H1 (cell line): ENCODE results near the gene MAGI1. TPM values are rescaled to one million over a fixed set of nuclear protein-coding genes. Genes with fewer than 3 reads are reported as not detected.

Experiments used
- CTCF ChIA-PET: fragments of 300-600 bp; sonication (Branson Sonifier 250); formaldehyde crosslinking; loops from one replicate; lab custom pipeline; 2021; ENCODE audit not compliant: partially characterized antibody; lab: Charles Lee
- POLR2A ChIA-PET: fragments of 300-600 bp; sonication (Branson Sonifier 250); formaldehyde crosslinking; loops from one replicate; lab custom pipeline; 2021; ENCODE audit warnings: inconsistent platforms; ENCODE audit not compliant: partially characterized antibody; lab: Charles Lee
- DNase-seq, 2 experiments: peaks; one replicate each; pipeline versions ENCODE4 v3.0.0 to v3.0.0-alpha.2; 2010 to 2022; ENCODE audit warnings: low spot score in 2 of 2, low read depth in 1 of 2, mixed read lengths in 1 of 2
- FAIRE-seq: peaks from 2 replicates; lab custom pipeline; 2011; peaks lifted over from hg19 to GRCh38; lab: Jason Lieb, UNC
- H2AFZ ChIP-seq: 2 replicates; pipeline ENCODE4 v1.8.1; 2012; ENCODE audit warnings: low read length, inconsistent platforms
- H2AK5ac ChIP-seq: 2 replicates; pipeline ENCODE4 v1.6.1; 2013; ENCODE audit warnings: low read depth, low read length
- H2BK120ac ChIP-seq: replicated peaks from 2 replicates; pipeline ENCODE3; 2013; ENCODE audit warnings: low read depth, low read length, inconsistent platforms
- H2BK12ac ChIP-seq: 2 replicates; pipeline ENCODE4 v1.6.1; 2013; ENCODE audit warnings: low read depth, low read length
- H2BK15ac ChIP-seq: 2 replicates; pipeline ENCODE4 v1.6.1; 2013; ENCODE audit warnings: low read length
- H2BK20ac ChIP-seq: 2 replicates; pipeline ENCODE4 v1.6.1; 2013; ENCODE audit warnings: low read length
- H2BK5ac ChIP-seq: 2 replicates; pipeline ENCODE4 v1.6.1; 2013; ENCODE audit warnings: low read depth, low read length
- H3K14ac ChIP-seq: 2 replicates; pipeline ENCODE4 v1.6.1; 2013; ENCODE audit warnings: inconsistent platforms; ENCODE audit not compliant: insufficient read length
- H3K18ac ChIP-seq: 2 replicates; pipeline ENCODE4 v1.6.1; 2013; ENCODE audit warnings: low read length; ENCODE audit errors: extremely low read depth
- H3K23ac ChIP-seq: 2 replicates; pipeline ENCODE4 v1.6.1; 2013; ENCODE audit warnings: inconsistent platforms; ENCODE audit not compliant: insufficient read length
- H3K23me2 ChIP-seq: 2 replicates; pipeline ENCODE4 v1.6.1; 2013; ENCODE audit warnings: low read depth, low read length
- H3K27ac ChIP-seq: 2 replicates; pipeline ENCODE4 v1.6.1; 2011; ENCODE audit warnings: low read depth, low read length, inconsistent platforms
- H3K27me3 ChIP-seq, 4 experiments: replicated peaks in 1 of 4; 1 replicate in 1 of 4; 2 replicates in 3 of 4; pipeline versions ENCODE4 v1.6.1 to v1.8.1; 2011 to 2013; ENCODE audit warnings: low read length in 3 of 4, mild to moderate bottlenecking in 3 of 4, inconsistent platforms in 2 of 4, mixed read lengths in 2 of 4, moderate library complexity in 1 of 4; ENCODE audit not compliant: control insufficient read depth in 3 of 4, insufficient read depth in 3 of 4; ENCODE audit errors: extremely low read depth in 1 of 4
- H3K36me3 ChIP-seq, 4 experiments: 2 replicates each; pipeline versions ENCODE4 v1.6.1 to v1.8.1; 2011 to 2013; ENCODE audit warnings: mild to moderate bottlenecking in 4 of 4, low read length in 3 of 4, moderate library complexity in 2 of 4, control low read depth in 1 of 4, inconsistent platforms in 1 of 4; ENCODE audit not compliant: insufficient read depth in 4 of 4, control insufficient read depth in 2 of 4
- H3K4ac ChIP-seq: replicated peaks from 2 replicates; pipeline ENCODE3; 2013; ENCODE audit warnings: low read length, low read depth, mixed read lengths, inconsistent platforms; ENCODE audit not compliant: insufficient read length
- H3K4me1 ChIP-seq, 4 experiments: replicated peaks in 1 of 4; 1 replicate in 1 of 4; 2 replicates in 3 of 4; pipeline versions ENCODE4 v1.6.1 to v1.8.1; 2011 to 2013; ENCODE audit warnings: low read length in 3 of 4, inconsistent platforms in 2 of 4, mixed read lengths in 1 of 4; ENCODE audit not compliant: insufficient read depth in 4 of 4, control insufficient read depth in 3 of 4
- H3K4me2 ChIP-seq, 2 experiments: 2 replicates each; pipeline versions ENCODE4 v1.6.1 to v1.8.1; 2011 to 2013; ENCODE audit warnings: low read depth in 2 of 2, low read length in 2 of 2, control low read depth in 1 of 2, inconsistent platforms in 1 of 2, mild to moderate bottlenecking in 1 of 2; ENCODE audit not compliant: insufficient read depth in 1 of 2
- H3K4me3 ChIP-seq, 4 experiments: fragments of 200-600, 300-600 bp in 1 of 4; sonication (generic), shearing (Covaris generic), sonication (Bioruptor Twin) in 1 of 4; 2 replicates each; pipeline versions ENCODE4 v1.5.1 to v1.8.1; 2011 to 2016; ENCODE audit warnings: low read length in 4 of 4, low read depth in 3 of 4, control low read depth in 2 of 4, inconsistent platforms in 2 of 4, mild to moderate bottlenecking in 2 of 4, mixed read lengths in 1 of 4, moderate library complexity in 1 of 4; ENCODE audit not compliant: insufficient read depth in 2 of 4; ENCODE audit errors: extremely low read depth in 1 of 4
- H3K56ac ChIP-seq: replicated peaks from 2 replicates; pipeline ENCODE3; 2013; ENCODE audit warnings: low read depth, mild to moderate bottlenecking, mixed read lengths, low read length, inconsistent platforms; ENCODE audit not compliant: insufficient read length
- H3K79me1 ChIP-seq: 2 replicates; pipeline ENCODE4 v1.6.1; 2013; ENCODE audit warnings: low read depth, low read length, control low read depth
- H3K79me2 ChIP-seq, 2 experiments: 2 replicates each; pipeline versions ENCODE4 v1.6.1 to v1.8.1; 2012 to 2013; ENCODE audit warnings: low read length in 2 of 2, mild to moderate bottlenecking in 2 of 2, inconsistent platforms in 1 of 2; ENCODE audit not compliant: insufficient read depth in 2 of 2, control insufficient read depth in 1 of 2
- H3K9ac ChIP-seq, 4 experiments: replicated peaks in 1 of 4; 1 replicate in 1 of 4; 2 replicates in 3 of 4; pipeline versions ENCODE4 v1.6.1 to v1.8.1; 2011 to 2013; ENCODE audit warnings: low read depth in 3 of 4, low read length in 3 of 4, control low read depth in 2 of 4, mild to moderate bottlenecking in 2 of 4, moderate library complexity in 2 of 4, inconsistent platforms in 1 of 4; ENCODE audit errors: extremely low read depth in 1 of 4
- H3K9me3 ChIP-seq, 2 experiments: 2 replicates each; pipeline versions ENCODE4 v1.6.1 to v1.8.1; 2012 to 2013; ENCODE audit warnings: mild to moderate bottlenecking in 2 of 2, moderate library complexity in 2 of 2, control low read depth in 1 of 2, inconsistent platforms in 1 of 2, low read depth in 1 of 2, low read length in 1 of 2, mixed read lengths in 1 of 2; ENCODE audit not compliant: insufficient read depth in 2 of 2
- H4K20me1 ChIP-seq, 2 experiments: replicated peaks in 1 of 2; 2 replicates each; pipeline versions ENCODE3 to v1.8.1; 2011 to 2013; ENCODE audit warnings: inconsistent platforms in 2 of 2, low read length in 2 of 2, mild to moderate bottlenecking in 1 of 2; ENCODE audit not compliant: insufficient read depth in 2 of 2, control insufficient read depth in 1 of 2
- H4K5ac ChIP-seq: 2 replicates; pipeline ENCODE4 v1.6.1; 2013; ENCODE audit warnings: low read length, low read depth, mixed read lengths, inconsistent platforms; ENCODE audit not compliant: insufficient read length
- H4K8ac ChIP-seq: 2 replicates; pipeline ENCODE4 v1.8.0; 2013; ENCODE audit warnings: mild to moderate bottlenecking, moderate library complexity, low read length, inconsistent platforms; ENCODE audit not compliant: insufficient read depth; ENCODE audit errors: extremely low read depth
- H4K91ac ChIP-seq: replicated peaks from 2 replicates; pipeline ENCODE3; 2013; ENCODE audit warnings: low read length, mixed read lengths, inconsistent platforms; ENCODE audit not compliant: insufficient read length
- SAP30 ChIP-seq: fragments of 300-600 bp; sonication (generic); IDR thresholded peaks from 2 replicates; pipeline ENCODE4 v1.7.1; 2012; ENCODE audit warnings: low read length, moderate library complexity, mild to moderate bottlenecking, inconsistent platforms; ENCODE audit not compliant: insufficient read depth, insufficient replicate concordance
- WGBS, 2 experiments: shearing (Covaris generic) in 1 of 2; methylation state at CpG; one replicate each; pipeline versions ENCODE4 v1.1.6 to v1.1.7; 2013 to 2015; ENCODE audit warnings: low lambda C conversion rate in 2 of 2, mixed read lengths in 2 of 2, inconsistent platforms in 1 of 2, low coverage in 1 of 2, missing lambda C conversion rate in 1 of 2; ENCODE audit not compliant: insufficient replicate concordance in 2 of 2, insufficient coverage in 1 of 2, insufficient read length in 1 of 2; ENCODE audit errors: extremely low coverage in 1 of 2, missing lambda C conversion rate in 1 of 2; 5-methylcytosine and 5-hydroxymethylcytosine counted together
- polyA plus RNA-seq, 7 experiments: library from polyadenylated mRNA; depleted of rRNA in 3 of 7; stranded (reverse) in 5 of 7; unstranded in 2 of 7; fragments of >200 nt in 5 of 7; fragments of 200-250 nt in 2 of 7; gene quantifications; 1 replicate in 5 of 7; 2 replicates in 1 of 7; 4 replicates in 1 of 7; pipeline versions ENCODE4 v1.2.1 to v1.2.3, GENCODE V29; 2011 to 2013; ENCODE audit warnings: missing spikeins in 2 of 7, mixed read lengths in 2 of 7
- total RNA-seq: library from RNA; stranded (reverse); fragmentation: NEBNext Ultra II Directional; extraction: Animal tissue kit (Norgen Biotek cat#: 25700); gene quantifications from 2 replicates; pipeline ENCODE4 v1.2.1, GENCODE V29; 2021

MAGI1 gene
- total and polyA plus RNA-seq, 2 of the 8 experiments (the other 6 are each of a cell fraction or from before 2014, with no cell fraction given) = 19.8 to 78.0 TPM

DNA sequence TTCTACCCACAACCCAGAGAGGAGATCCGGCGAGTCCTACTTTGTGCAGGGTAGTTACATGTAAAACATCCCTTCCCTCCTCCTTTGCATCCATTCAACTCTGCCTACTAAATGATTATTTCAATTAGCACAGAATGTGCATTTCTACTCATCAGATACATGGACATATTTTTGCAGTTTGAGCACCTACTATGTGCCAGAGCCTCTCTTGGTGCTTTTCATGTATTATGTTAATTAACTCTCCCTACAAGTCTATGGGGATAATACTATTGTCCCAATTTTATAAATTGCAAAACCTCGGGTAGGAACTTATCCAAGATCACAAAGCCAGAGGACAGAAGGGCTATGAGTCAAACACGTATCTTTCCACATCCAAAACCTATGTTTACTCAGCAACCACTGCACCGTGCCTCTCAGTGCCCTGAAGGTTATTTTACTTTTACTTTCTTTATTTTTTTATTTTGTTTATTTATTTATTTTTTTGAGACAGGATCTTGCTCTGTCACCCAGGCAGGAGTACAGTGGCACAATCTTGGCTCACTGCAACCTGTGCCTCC, 432.8 kb downstream of the MAGI1 start:
- ChIA-PET POLR2A (interaction anchor here (1.7 to 2.0 kb wide), 2 partner anchors 8 to 11 kb away, joined by 6 to 23 read pairs; no protein-coding TSS in a partner anchor), CTCF (interaction anchor here (0.8 kb wide), 1 partner anchor 36 kb away, joined by 3 read pairs; no protein-coding TSS in a partner anchor)
- 88% methylated on average over 5 of the region's 5 CpGs; no CpG with 5 or more reads in 1 of the 2 experiments for WGBS, 2 experiments

More for the DNA sequence above, 432.8 kb downstream of the MAGI1 start:
- DNase-seq (no peak), FAIRE-seq (no peak)
- TF ChIP-seq SAP30 = no peak
- no peaks in the 10 kb centered on the region for H3K36me3 ChIP-seq
- H3K4me2 ChIP-seq = no peak overlapping the region
- peaks cover 0 to 1% (median 0%) of the 10 kb centered on the region in 4 experiments; a peak in 1 of 7 replicates for H3K27me3 ChIP-seq
- H4K8ac ChIP-seq = no peak overlapping the region
- no peak overlapping the region for H2BK20ac ChIP-seq
- H4K20me1 ChIP-seq = no peaks in the 10 kb centered on the region
- no peak overlapping the region for H3K4me3 ChIP-seq
- no peak overlapping the region for H4K5ac ChIP-seq
- no peak overlapping the region for H3K18ac ChIP-seq
- H2AK5ac ChIP-seq = no peak overlapping the region
- H3K79me1 ChIP-seq = no peaks in the 10 kb centered on the region
- no peak overlapping the region for H3K23ac ChIP-seq
- H2BK15ac ChIP-seq = no peak overlapping the region
- H3K4me1 ChIP-seq = peaks cover 0 to 2% (median under 1%) of the 10 kb centered on the region in 4 experiments; a peak in 4 of 7 replicates
- H4K91ac ChIP-seq = no peak overlapping the region
- no peak overlapping the region for H3K14ac ChIP-seq
- no peak overlapping the region for H3K4ac ChIP-seq
- peaks cover 0 to 21% of the 10 kb centered on the region in 2 experiments; a peak in 2 of 4 replicates for H3K79me2 ChIP-seq
- H2BK120ac ChIP-seq = no peak overlapping the region
- no peak overlapping the region for H3K9ac ChIP-seq
- H3K27ac ChIP-seq = no peak overlapping the region
- no peaks in the 10 kb centered on the region for H3K9me3 ChIP-seq
- H2AFZ ChIP-seq = no peak overlapping the region
- no peak overlapping the region for H2BK12ac ChIP-seq
- H2BK5ac ChIP-seq = no peak overlapping the region
- H3K23me2 ChIP-seq = no peaks in the 10 kb centered on the region
- H3K56ac ChIP-seq = no peak overlapping the region
